K562 (cell line): ENCODE data around the gene EFHC1.

Experiments
- FUS ChIP-seq: fragments of 200-400 bp; formaldehyde crosslinking; optimal IDR thresholded peaks from 2 replicates; pipeline ENCODE3; 2017; ENCODE audit warnings: low read depth, low read length
- ZFP30 ChIP-seq: fragments of 250-450 bp; sonication (Bioruptor Pico); IDR thresholded peaks from 2 replicates; pipeline ENCODE4 v1.8.0; 2022; ENCODE audit warnings: moderate library complexity, mild to moderate bottlenecking, inconsistent platforms, borderline replicate concordance
- TF ChIP-seq, protein P1 (sequence below), 2 experiments: IDR thresholded peaks; 2 replicates each; pipeline ENCODE4 v1.6.1; 2012; ENCODE audit warnings: improper control_type of control experiment in 2 of 2, low read depth in 2 of 2, low read length in 2 of 2, borderline replicate concordance in 1 of 2
- TF ChIP-seq, protein P2 (sequence below): fragments of 450-650 bp; IDR thresholded peaks from 2 replicates; pipeline ENCODE4 v1.6.1; 2017; ENCODE audit warnings: antibody characterized with exemption, mild to moderate bottlenecking

DNA sequence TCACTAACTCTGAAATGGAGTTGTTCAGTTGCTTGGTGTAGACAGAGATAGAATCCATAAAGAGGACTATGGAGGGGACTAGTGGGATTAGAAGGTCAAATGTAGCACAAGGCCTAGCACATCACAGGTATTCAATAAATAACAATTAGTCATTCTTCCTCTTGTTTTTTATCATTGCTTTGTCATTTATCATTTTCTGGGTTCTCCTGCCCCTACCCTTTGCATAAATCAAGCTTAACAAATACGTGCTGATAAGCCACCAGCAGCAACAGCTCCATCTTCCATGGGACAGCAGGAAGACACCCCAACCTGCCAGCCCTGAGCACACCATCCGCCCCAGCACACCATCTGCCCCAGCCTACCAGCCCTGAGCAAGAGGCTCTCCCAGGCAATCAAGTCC is 133.6 kb downstream of the EFHC1 start:
- TF ChIP-seq, protein P1, sequence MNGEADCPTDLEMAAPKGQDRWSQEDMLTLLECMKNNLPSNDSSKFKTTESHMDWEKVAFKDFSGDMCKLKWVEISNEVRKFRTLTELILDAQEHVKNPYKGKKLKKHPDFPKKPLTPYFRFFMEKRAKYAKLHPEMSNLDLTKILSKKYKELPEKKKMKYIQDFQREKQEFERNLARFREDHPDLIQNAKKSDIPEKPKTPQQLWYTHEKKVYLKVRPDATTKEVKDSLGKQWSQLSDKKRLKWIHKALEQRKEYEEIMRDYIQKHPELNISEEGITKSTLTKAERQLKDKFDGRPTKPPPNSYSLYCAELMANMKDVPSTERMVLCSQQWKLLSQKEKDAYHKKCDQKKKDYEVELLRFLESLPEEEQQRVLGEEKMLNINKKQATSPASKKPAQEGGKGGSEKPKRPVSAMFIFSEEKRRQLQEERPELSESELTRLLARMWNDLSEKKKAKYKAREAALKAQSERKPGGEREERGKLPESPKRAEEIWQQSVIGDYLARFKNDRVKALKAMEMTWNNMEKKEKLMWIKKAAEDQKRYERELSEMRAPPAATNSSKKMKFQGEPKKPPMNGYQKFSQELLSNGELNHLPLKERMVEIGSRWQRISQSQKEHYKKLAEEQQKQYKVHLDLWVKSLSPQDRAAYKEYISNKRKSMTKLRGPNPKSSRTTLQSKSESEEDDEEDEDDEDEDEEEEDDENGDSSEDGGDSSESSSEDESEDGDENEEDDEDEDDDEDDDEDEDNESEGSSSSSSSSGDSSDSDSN (IDR thresholded peaks at IDR 0.05; ENCODE audit: borderline replicate concordance in 1 of 2, low read depth in 2 of 2, low read length in 2 of 2) = no peak
- TF ChIP-seq ZFP30 (CRISPR knock-in tag) (no peak), FUS (no peak)
- TF ChIP-seq, protein P2, sequence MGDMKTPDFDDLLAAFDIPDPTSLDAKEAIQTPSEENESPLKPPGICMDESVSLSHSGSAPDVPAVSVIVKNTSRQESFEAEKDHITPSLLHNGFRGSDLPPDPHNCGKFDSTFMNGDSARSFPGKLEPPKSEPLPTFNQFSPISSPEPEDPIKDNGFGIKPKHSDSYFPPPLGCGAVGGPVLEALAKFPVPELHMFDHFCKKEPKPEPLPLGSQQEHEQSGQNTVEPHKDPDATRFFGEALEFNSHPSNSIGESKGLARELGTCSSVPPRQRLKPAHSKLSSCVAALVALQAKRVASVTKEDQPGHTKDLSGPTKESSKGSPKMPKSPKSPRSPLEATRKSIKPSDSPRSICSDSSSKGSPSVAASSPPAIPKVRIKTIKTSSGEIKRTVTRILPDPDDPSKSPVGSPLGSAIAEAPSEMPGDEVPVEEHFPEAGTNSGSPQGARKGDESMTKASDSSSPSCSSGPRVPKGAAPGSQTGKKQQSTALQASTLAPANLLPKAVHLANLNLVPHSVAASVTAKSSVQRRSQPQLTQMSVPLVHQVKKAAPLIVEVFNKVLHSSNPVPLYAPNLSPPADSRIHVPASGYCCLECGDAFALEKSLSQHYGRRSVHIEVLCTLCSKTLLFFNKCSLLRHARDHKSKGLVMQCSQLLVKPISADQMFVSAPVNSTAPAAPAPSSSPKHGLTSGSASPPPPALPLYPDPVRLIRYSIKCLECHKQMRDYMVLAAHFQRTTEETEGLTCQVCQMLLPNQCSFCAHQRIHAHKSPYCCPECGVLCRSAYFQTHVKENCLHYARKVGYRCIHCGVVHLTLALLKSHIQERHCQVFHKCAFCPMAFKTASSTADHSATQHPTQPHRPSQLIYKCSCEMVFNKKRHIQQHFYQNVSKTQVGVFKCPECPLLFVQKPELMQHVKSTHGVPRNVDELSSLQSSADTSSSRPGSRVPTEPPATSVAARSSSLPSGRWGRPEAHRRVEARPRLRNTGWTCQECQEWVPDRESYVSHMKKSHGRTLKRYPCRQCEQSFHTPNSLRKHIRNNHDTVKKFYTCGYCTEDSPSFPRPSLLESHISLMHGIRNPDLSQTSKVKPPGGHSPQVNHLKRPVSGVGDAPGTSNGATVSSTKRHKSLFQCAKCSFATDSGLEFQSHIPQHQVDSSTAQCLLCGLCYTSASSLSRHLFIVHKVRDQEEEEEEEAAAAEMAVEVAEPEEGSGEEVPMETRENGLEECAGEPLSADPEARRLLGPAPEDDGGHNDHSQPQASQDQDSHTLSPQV = no peak
